GM10248 (cell line): ENCODE measurements around the gene C20orf204.

Source experiments
- CTCF ChIA-PET: fragments of 300-600 bp; sonication (Branson Sonifier 250); formaldehyde crosslinking; extraction: SDS; loops from one replicate; lab custom pipeline; 2021; ENCODE audit warnings: antibody characterized with exemption; lab: Yijun Ruan, JAX
- POLR2A ChIA-PET: fragments of 350-650 bp; sonication (Branson Sonifier 250); formaldehyde crosslinking; extraction: SDS; loops from one replicate; lab custom pipeline; 2020; ENCODE audit warnings: antibody characterized with exemption; lab: Yijun Ruan, JAX
- DNase-seq: peaks from one replicate; pipeline ENCODE4 v3.0.0; 2012; ENCODE audit errors: extremely low spot score
- TF ChIP-seq, protein P1 (sequence below): IDR thresholded peaks from 2 replicates; pipeline ENCODE4 v1.5.1; 2012; ENCODE audit warnings: mild to moderate bottlenecking, low read depth; ENCODE audit errors: extremely low read depth, missing control alignments, control extremely low read depth

The C20orf204 gene, protein sequence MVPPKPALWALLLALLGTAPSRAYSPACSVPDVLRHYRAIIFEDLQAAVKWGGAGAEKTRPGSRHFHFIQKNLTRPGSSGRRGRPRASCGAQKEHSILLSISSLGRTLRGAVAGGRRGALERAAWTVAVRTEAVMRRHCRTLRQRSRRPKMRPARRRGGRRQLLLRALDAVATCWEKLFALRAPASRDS

DNA sequence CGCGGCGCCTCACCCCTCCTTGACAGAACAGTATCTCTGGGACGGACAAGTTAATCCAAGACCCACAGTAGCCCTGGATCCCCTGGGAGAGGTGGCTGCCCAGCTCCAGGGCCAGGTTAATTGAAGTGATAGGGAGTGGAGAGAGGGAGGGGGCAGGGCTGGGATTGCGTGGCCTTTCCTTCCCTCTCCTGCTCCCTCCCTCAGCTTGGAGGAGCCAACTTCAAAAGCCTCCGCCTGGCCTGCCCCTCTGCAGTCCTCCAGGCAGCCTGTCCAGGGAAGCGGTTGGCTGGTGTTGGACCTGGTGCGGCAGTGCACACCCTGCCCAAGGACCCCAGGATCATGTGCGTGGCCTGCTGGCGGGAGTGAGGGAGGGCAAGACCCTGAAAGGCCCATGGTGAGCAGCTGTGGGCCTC, at the start of gene C20orf204:
Gene C20orf204 (plus strand): TSS at position 250 of the 413 bp plus-strand sequence. CDS start 142 bp downstream, at position 392.
- ChIA-PET POLR2A (interaction anchor here (1.2 to 2.5 kb wide), 3 partner anchors 8 to 56 kb away, joined by 3 to 8 read pairs (median 8); partner anchors contain the start of genes PRPF6 and SAMD10), CTCF (interaction anchor here (1.1 to 6.4 kb wide), 6 partner anchors 8 to 62 kb away, joined by 3 to 116 read pairs (median 20); partner anchors contain the start of genes PRPF6 and SAMD10)
- no peak for DNase-seq
- TF ChIP-seq, protein P1, sequence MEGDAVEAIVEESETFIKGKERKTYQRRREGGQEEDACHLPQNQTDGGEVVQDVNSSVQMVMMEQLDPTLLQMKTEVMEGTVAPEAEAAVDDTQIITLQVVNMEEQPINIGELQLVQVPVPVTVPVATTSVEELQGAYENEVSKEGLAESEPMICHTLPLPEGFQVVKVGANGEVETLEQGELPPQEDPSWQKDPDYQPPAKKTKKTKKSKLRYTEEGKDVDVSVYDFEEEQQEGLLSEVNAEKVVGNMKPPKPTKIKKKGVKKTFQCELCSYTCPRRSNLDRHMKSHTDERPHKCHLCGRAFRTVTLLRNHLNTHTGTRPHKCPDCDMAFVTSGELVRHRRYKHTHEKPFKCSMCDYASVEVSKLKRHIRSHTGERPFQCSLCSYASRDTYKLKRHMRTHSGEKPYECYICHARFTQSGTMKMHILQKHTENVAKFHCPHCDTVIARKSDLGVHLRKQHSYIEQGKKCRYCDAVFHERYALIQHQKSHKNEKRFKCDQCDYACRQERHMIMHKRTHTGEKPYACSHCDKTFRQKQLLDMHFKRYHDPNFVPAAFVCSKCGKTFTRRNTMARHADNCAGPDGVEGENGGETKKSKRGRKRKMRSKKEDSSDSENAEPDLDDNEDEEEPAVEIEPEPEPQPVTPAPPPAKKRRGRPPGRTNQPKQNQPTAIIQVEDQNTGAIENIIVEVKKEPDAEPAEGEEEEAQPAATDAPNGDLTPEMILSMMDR = no peak

DNA sequence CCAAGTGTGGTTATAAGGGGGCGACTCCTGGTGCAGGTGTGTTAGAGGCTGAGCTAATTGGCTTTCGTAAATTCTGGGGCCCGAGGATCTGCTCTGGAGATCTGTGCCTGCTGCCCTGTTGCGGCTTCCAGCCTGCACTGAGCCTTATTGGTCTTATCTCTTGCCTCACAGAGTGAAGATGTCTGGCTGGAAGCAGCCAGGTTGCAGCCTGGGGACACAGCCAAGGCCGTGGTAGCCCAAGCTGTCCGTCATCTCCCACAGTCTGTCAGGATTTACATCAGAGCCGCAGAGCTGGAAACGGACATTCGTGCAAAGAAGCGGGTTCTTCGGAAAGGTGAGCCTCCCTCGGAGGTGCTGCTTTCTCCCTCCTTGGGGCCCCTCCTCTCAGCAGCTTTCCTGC, 35.1 kb upstream of the C20orf204 start:
- ChIA-PET POLR2A (interaction anchor here (1.6 kb wide), 1 partner anchor 15 kb away, joined by 5 read pairs; no protein-coding TSS in a partner anchor), CTCF (interaction anchor here (1.0 to 3.8 kb wide), 5 partner anchors 9 to 39 kb away, joined by 3 to 17 read pairs (median 5); partner anchors contain the start of genes PRPF6 and SAMD10)
- DNase-seq = no peak
- TF ChIP-seq, protein P1 = no peak

DNA sequence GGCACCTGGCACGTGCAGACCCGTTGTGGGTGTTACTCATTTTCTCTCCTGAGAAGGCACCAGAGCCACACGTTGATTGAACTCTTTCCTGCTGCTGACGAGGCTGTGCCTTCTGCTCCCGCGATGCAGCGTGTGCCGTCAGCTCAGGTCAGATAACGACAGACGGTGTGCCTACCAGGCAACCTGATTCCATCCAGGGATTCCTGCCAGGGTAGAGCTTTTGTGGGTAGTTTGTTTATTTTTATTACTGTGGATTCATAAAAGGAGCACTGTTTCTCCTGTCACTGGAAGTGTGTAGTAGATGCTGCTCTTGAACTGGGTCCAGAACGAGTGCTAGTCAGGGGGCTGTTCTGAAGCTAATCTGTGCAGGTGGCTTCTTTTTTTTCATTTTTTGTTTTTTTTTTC, 34.4 kb upstream of the C20orf204 start:
- DNase-seq = no peak
- ChIA-PET CTCF (interaction anchor here (1.0 to 3.8 kb wide), 5 partner anchors 9 to 38 kb away, joined by 3 to 17 read pairs (median 5); partner anchors contain the start of genes PRPF6 and SAMD10), POLR2A (interaction anchor here (0.5 to 1.6 kb wide), 3 partner anchors 15 to 945 kb away, joined by 4 to 8 read pairs (median 5); no protein-coding TSS in a partner anchor)
- TF ChIP-seq, protein P1 = no peak

- CTCF ChIA-PET = interaction anchor here (0.9 to 2.7 kb wide), 6 partner anchors 9 to 34 kb away, joined by 4 to 13 read pairs (median 6); partner anchors contain the start of gene PRPF6
- TF ChIP-seq, protein P1 = no peak
- POLR2A ChIA-PET = no interaction called here
- no peak for DNase-seq
These were observed 31.8 kb upstream of the C20orf204 start for GRCh38 chr20:64003960-64004725.

DNA sequence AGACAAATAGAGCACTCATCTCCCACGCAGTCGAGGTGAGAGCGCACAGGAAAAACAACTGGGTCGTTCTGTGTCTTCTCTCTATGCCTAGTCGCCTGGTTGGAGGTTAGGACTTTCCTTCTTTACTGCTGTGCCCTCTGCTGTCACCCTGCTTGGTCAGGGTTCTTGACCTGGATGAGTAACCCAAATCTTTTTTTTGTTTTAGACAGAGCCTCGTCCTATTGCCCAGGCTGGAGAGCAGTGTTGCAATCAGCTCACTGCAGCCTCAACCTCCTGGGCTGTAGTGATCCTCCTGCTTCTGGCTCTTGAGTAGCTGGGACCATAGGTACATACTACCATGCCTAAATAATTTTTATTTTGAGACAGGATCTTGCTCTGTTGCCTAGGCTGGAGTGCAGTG, 30.6 kb upstream of the C20orf204 start:
- DNase-seq = no peak
- TF ChIP-seq, protein P1 = no peak
- ChIA-PET CTCF (interaction anchor here (1.2 to 1.4 kb wide), 2 partner anchors 13 to 62 kb away, joined by 3 read pairs; no protein-coding TSS in a partner anchor), POLR2A (no interaction called here)

- TF ChIP-seq, protein P1 = no peak
- no peak for DNase-seq
- POLR2A ChIA-PET = interaction anchor here (0.6 to 1.1 kb wide), 2 partner anchors 20 to 123 kb away, joined by 3 read pairs; no protein-coding TSS in a partner anchor
- CTCF ChIA-PET = interaction anchor here (0.8 to 5.4 kb wide), 7 partner anchors 11 to 63 kb away, joined by 3 to 38 read pairs (median 3); partner anchors contain the start of genes PRPF6 and SAMD10
These were observed 29.5 kb upstream of the C20orf204 start for GRCh38 chr20:64006490-64006889.
